Hepatocyte (in vitro differentiated cells): Measurements from ENCODE around the gene TRIM44. TPM values are rescaled to one million over a fixed set of nuclear protein-coding genes. Genes with fewer than 3 reads are reported as not detected.

Source experiments
- DNase-seq: peaks from one replicate; pipeline ENCODE4 v3.0.0-alpha.2; 2016; ENCODE audit warnings: low spot score
- H2AFZ ChIP-seq: fragments of 200-600 bp; sonication (generic); 2 replicates; pipeline ENCODE4 v1.6.0; 2016; ENCODE audit warnings: antibody characterized with exemption, mild to moderate bottlenecking
- H3K27ac ChIP-seq: fragments of 200-600 bp; sonication (generic); 2 replicates; pipeline ENCODE4 v1.5.1; 2016; ENCODE audit warnings: mild to moderate bottlenecking
- H3K27me3 ChIP-seq: fragments of 200-600 bp; sonication (generic); 2 replicates; pipeline ENCODE4 v1.6.1; 2016
- H3K36me3 ChIP-seq: fragments of 200-600 bp; sonication (generic); replicated peaks from 2 replicates; pipeline ENCODE4 v1.5.1; 2016; ENCODE audit warnings: low read depth; ENCODE audit not compliant: insufficient read depth
- H3K4me1 ChIP-seq: fragments of 200-600 bp; sonication (generic); 2 replicates; pipeline ENCODE4 v1.5.1; 2016; ENCODE audit warnings: mild to moderate bottlenecking, moderate library complexity; ENCODE audit not compliant: insufficient read depth
- H3K4me2 ChIP-seq: fragments of 200-600 bp; sonication (generic); 2 replicates; pipeline ENCODE4 v1.6.0; 2016
- H3K4me3 ChIP-seq: fragments of 200-600 bp; sonication (generic); 2 replicates; pipeline ENCODE4 v1.5.1; 2016; ENCODE audit warnings: mild to moderate bottlenecking
- H3K79me2 ChIP-seq: fragments of 200-600 bp; sonication (generic); 2 replicates; pipeline ENCODE4 v1.6.0; 2017; ENCODE audit warnings: mild to moderate bottlenecking
- H3K9me2 ChIP-seq: fragments of 200-600 bp; sonication (generic); replicated peaks from 2 replicates; pipeline ENCODE4 v1.6.0; 2017; ENCODE audit warnings: mild to moderate bottlenecking; ENCODE audit not compliant: insufficient read depth
- H3K9me3 ChIP-seq: fragments of 200-600 bp; sonication (generic); 2 replicates; pipeline ENCODE4 v1.5.1; 2016; ENCODE audit warnings: low read depth, mild to moderate bottlenecking
- H4K20me1 ChIP-seq: fragments of 200-600 bp; sonication (generic); 2 replicates; pipeline ENCODE4 v1.6.0; 2016; ENCODE audit warnings: mild to moderate bottlenecking; ENCODE audit not compliant: insufficient read depth, poor library complexity, severe bottlenecking
- EZH2 ChIP-seq: fragments of 200-600 bp; sonication (generic); IDR thresholded peaks from 2 replicates; pipeline ENCODE4 v1.6.1; 2016; ENCODE audit warnings: antibody characterized with exemption, mild to moderate bottlenecking, borderline replicate concordance
- EZH2phosphoT487 ChIP-seq: fragments of 200-600 bp; sonication (generic); IDR thresholded peaks from one replicate; pipeline ENCODE4 v1.6.1; 2018; ENCODE audit warnings: antibody characterized with exemption, mild to moderate bottlenecking, low read depth, moderate library complexity; ENCODE audit not compliant: unreplicated experiment, severe bottlenecking
- WGBS: methylation state at CpG from one replicate; pipeline ENCODE4 v1.1.6; 2016; ENCODE audit warnings: low lambda C conversion rate; ENCODE audit errors: missing lambda C conversion rate; 5-methylcytosine and 5-hydroxymethylcytosine counted together
- polyA plus RNA-seq: library from polyadenylated mRNA; unstranded; fragments of >200 nt; fragmentation: Nextera tagmentation; extraction: Ambion mirVana; gene quantifications from 2 replicates; pipeline ENCODE4 v1.2.1, GENCODE V29; 2016
- total RNA-seq: library from RNA; depleted of rRNA; stranded (reverse); fragments of >200 nt; gene quantifications from 2 replicates; pipeline ENCODE4 v1.2.3, GENCODE V29; 2014
- TF ChIP-seq, protein P1 (sequence below): fragments of 200-600 bp; sonication (generic); IDR thresholded peaks from 2 replicates; pipeline ENCODE4 v1.5.1; 2016; ENCODE audit warnings: antibody characterized with exemption, mild to moderate bottlenecking; ENCODE audit not compliant: poor library complexity

TRIM44 gene
- total and polyA plus RNA-seq, 2 experiments from 2014 or later, result 20.8 to 43.2 TPM

DNA sequence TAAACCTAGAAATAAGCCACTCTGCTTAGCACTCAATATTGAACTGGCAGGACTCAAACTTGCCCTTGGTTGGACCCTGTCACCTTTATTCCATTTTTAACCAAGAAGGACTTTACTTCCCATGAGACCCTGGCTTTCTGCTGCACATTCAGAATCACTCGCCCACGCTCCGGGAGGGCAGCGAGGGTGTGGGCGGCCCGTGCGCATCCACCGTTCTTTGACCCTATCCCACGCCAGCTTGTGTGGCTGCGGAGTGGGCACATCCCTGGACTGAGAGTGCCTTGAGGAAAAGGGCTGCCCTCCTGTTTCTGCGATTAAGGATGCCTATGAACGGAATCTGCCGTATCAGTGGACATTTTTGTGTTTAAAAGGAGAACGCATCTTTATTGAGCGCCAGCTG lies 39.6 kb downstream of the TRIM44 start:
- 98% methylated on average over 15 of the region's 15 CpGs for WGBS
- no peak for TF ChIP-seq EZH2phosphoT487
- TF ChIP-seq, protein P1, sequence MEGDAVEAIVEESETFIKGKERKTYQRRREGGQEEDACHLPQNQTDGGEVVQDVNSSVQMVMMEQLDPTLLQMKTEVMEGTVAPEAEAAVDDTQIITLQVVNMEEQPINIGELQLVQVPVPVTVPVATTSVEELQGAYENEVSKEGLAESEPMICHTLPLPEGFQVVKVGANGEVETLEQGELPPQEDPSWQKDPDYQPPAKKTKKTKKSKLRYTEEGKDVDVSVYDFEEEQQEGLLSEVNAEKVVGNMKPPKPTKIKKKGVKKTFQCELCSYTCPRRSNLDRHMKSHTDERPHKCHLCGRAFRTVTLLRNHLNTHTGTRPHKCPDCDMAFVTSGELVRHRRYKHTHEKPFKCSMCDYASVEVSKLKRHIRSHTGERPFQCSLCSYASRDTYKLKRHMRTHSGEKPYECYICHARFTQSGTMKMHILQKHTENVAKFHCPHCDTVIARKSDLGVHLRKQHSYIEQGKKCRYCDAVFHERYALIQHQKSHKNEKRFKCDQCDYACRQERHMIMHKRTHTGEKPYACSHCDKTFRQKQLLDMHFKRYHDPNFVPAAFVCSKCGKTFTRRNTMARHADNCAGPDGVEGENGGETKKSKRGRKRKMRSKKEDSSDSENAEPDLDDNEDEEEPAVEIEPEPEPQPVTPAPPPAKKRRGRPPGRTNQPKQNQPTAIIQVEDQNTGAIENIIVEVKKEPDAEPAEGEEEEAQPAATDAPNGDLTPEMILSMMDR, result no peak
- no peak for TF ChIP-seq EZH2

DNA sequence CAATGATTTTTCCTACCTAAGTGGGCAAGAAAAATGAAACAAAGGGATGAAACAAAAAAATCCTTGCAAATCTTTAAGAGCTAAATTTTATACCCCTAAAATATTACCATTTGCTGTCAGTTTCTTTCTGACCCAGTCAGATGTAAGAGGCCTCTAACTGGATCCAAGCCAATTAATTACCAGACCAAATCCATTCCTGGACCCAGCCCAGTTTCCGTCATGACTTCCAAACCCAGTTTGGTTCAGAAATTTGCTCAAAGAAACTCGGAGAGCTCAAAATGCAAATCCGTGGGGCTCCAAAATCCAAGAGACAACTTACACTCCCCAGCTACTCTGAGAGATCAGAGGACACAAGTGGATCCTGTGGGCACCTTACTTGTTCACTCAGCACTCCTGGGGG lies 46.8 kb downstream of the TRIM44 start:
- Histone ChIP-seq H3K4me2 (no peak overlapping the region), H3K9me3 (no peaks in the 10 kb centered on the region), H2AFZ (no peak overlapping the region), H3K9me2 (no peaks in the 10 kb centered on the region), H4K20me1 (no peaks in the 10 kb centered on the region), H3K27me3 (no peaks in the 10 kb centered on the region), H3K4me3 (no peak overlapping the region), H3K79me2 (peaks cover 9% of the 10 kb centered on the region), H3K27ac (no peak overlapping the region), H3K4me1 (no peaks in the 10 kb centered on the region), H3K36me3 (no peaks in the 10 kb centered on the region)
- 96% methylated on average over 3 of the region's 3 CpGs for WGBS
- no peak for TF ChIP-seq EZH2phosphoT487
- DNase-seq, result no peak

More for the DNA sequence above, 39.6 kb downstream of the TRIM44 start:
- H3K27ac ChIP-seq, result no peak overlapping the region
- no peaks in the 10 kb centered on the region for H3K36me3 ChIP-seq
- no peaks in the 10 kb centered on the region for H3K9me2 ChIP-seq
- no peaks in the 10 kb centered on the region for H3K4me1 ChIP-seq
- H3K4me2 ChIP-seq, result no peak overlapping the region
- peaks cover 22% of the 10 kb centered on the region for H3K79me2 ChIP-seq
- H3K9me3 ChIP-seq, result no peaks in the 10 kb centered on the region
- no peaks in the 10 kb centered on the region for H4K20me1 ChIP-seq
- H3K27me3 ChIP-seq, result no peaks in the 10 kb centered on the region
- DNase-seq, result no peak
- H2AFZ ChIP-seq, result no peak overlapping the region
- H3K4me3 ChIP-seq, result no peak overlapping the region

DNA sequence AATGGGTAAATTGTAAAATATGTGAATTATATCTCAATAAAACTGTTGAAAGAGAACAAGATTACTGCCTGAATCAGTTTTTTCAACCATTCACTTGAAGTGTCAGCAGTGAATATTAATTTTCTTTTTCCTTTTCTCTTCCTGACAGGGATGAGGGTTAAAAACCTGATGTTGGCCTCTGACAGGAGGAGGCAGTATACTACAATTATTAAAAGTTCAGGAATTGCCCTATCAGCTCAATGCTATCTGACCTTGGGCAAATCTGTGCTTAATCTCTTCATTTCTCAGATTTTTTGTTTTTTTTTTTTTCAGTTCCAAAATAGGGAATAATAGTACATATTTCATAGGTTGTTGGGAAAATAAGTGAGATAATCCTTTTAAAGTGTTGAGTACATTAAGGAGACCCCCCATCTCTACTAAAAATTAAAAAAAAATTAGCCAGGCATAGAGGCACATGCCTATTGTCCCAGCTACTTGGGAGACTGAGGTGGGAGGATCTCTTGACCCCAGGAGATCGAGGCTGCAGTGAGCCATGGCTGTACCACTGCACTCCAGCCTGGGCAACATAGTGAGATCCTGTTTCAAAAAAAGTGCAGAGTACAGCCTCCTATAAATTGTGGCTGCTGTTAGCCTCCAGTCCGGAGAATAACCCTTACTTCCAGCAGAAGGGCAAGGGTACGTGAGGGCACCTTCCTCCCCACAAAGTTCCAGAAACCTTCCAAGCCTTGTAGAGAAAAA lies 48.8 kb downstream of the TRIM44 start:
- Histone ChIP-seq H3K27me3 (no peaks in the 10 kb centered on the region), H3K79me2 (peaks cover 17% of the 10 kb centered on the region), H3K27ac (no peak overlapping the region), H3K4me2 (no peak overlapping the region), H3K36me3 (no peaks in the 10 kb centered on the region), H3K9me3 (no peaks in the 10 kb centered on the region), H2AFZ (no peak overlapping the region), H3K9me2 (no peaks in the 10 kb centered on the region), H4K20me1 (no peaks in the 10 kb centered on the region), H3K4me3 (no peak overlapping the region), H3K4me1 (no peaks in the 10 kb centered on the region)
- TF ChIP-seq, protein P1, result peak; percentile 22
- TF ChIP-seq EZH2phosphoT487, result no peak
- DNase-seq, result no peak
- WGBS, result 94% methylated on average over 3 of the region's 3 CpGs

DNA sequence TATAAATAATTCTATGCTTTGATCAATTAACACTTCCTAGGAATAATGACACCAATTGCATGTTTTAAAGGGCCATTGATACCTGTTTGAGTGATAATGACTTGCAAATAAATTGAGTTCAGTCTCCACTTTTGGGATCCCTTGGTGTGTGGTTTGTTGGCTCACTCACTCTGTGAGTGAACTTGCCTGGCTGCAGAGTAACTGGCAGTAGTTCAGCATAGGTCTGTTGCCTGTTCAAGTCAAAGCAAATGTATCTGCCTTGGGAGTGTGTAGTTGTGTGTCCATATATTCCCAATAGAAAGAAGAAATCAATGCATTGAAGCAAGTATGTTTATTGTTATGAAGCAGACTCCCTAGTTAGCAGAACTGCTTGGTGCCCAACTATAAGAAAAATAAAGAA lies 49.3 kb downstream of the TRIM44 start:
- DNase-seq, result no peak
- Histone ChIP-seq H3K4me3 (no peak overlapping the region), H3K4me1 (no peaks in the 10 kb centered on the region), H3K4me2 (no peak overlapping the region), H4K20me1 (no peaks in the 10 kb centered on the region), H3K27me3 (no peaks in the 10 kb centered on the region), H3K9me3 (no peaks in the 10 kb centered on the region), H3K36me3 (no peaks in the 10 kb centered on the region), H3K9me2 (no peaks in the 10 kb centered on the region), H3K27ac (no peak overlapping the region), H3K79me2 (peaks cover 23% of the 10 kb centered on the region), H2AFZ (no peak overlapping the region)
- TF ChIP-seq EZH2, result no peak
- TF ChIP-seq EZH2phosphoT487, result no peak
- TF ChIP-seq, protein P1, result no peak
